Endodermal cell (in vitro differentiated cells): ENCODE results near the gene LMX1B. TPM values are rescaled to one million over a fixed set of nuclear protein-coding genes. Genes with fewer than 3 reads are reported as not detected.

ENCODE experiments used
- DNase-seq: peaks from one replicate; pipeline ENCODE4 v3.0.0-alpha.2; 2017
- H3K27ac ChIP-seq: 2 replicates; pipeline ENCODE4 v1.5.1; 2013; ENCODE audit warnings: mild to moderate bottlenecking, low read depth, low read length, moderate library complexity
- H3K27me3 ChIP-seq: 2 replicates; pipeline ENCODE4 v1.6.1; 2013; ENCODE audit warnings: mild to moderate bottlenecking, low read length, moderate library complexity; ENCODE audit not compliant: insufficient read depth, control insufficient read depth, poor library complexity, severe bottlenecking
- H3K36me3 ChIP-seq: 2 replicates; pipeline ENCODE4 v1.7.0; 2013; ENCODE audit warnings: mild to moderate bottlenecking, low read length, moderate library complexity; ENCODE audit not compliant: control insufficient read depth, insufficient read depth
- H3K4me1 ChIP-seq: one replicate; pipeline ENCODE4 v1.7.0; 2013; ENCODE audit warnings: low read length; ENCODE audit not compliant: control insufficient read depth, insufficient read depth
- H3K4me3 ChIP-seq: 2 replicates; pipeline ENCODE4 v1.5.1; 2013; ENCODE audit warnings: mild to moderate bottlenecking, low read length, moderate library complexity
- H3K9ac ChIP-seq: 2 replicates; pipeline ENCODE4 v1.6.1; 2013; ENCODE audit warnings: mild to moderate bottlenecking, low read length, moderate library complexity; ENCODE audit not compliant: poor library complexity, severe bottlenecking; ENCODE audit errors: extremely low read depth
- H3K9me3 ChIP-seq: 2 replicates; pipeline ENCODE4 v1.6.1; 2013; ENCODE audit warnings: mild to moderate bottlenecking, low read length, moderate library complexity; ENCODE audit not compliant: control insufficient read depth
- H3K27ac Mint-ChIP-seq: 2 replicates; pipeline ENCODE4 v1.8.0; 2020; ENCODE audit warnings: mixed read lengths
- H3K27me3 Mint-ChIP-seq: 2 replicates; pipeline ENCODE4 v1.8.0; 2021; ENCODE audit warnings: mild to moderate bottlenecking, mixed read lengths; ENCODE audit not compliant: insufficient read depth
- H3K36me3 Mint-ChIP-seq: 2 replicates; pipeline ENCODE4 v1.8.0; 2020; ENCODE audit warnings: low read depth, mixed read lengths
- H3K4me1 Mint-ChIP-seq: 2 replicates; pipeline ENCODE4 v1.8.0; 2020; ENCODE audit warnings: mixed read lengths
- H3K4me3 Mint-ChIP-seq: 2 replicates; pipeline ENCODE4 v1.8.0; 2020; ENCODE audit warnings: mild to moderate bottlenecking, moderate library complexity, mixed read lengths
- H3K9me3 Mint-ChIP-seq: 2 replicates; pipeline ENCODE4 v1.8.0; 2020; ENCODE audit warnings: mild to moderate bottlenecking, mixed read lengths
- WGBS, 2 experiments: methylation state at CpG; one replicate each; pipeline versions ENCODE4 v1.1.5 to v1.1.7; 2013; ENCODE audit warnings: missing lambda C conversion rate in 2 of 2, mixed read lengths in 1 of 2; ENCODE audit not compliant: insufficient coverage in 1 of 2, insufficient read length in 1 of 2; 5-methylcytosine and 5-hydroxymethylcytosine counted together
- total RNA-seq, 2 donors: library from RNA; stranded (reverse); fragmentation: NEBNext Ultra II Directional in 1 of 2; extraction: Animal tissue kit (Norgen Biotek cat#: 25700) in 1 of 2; gene quantifications; 2 replicates in 1 of 2; 3 replicates in 1 of 2; pipeline ENCODE4 v1.2.1, GENCODE V29; 2021
- TF ChIP-seq, protein P1 (sequence below): fragments of 200-600 bp; sonication (generic); conservative IDR thresholded peaks from 2 replicates; pipeline ENCODE4 v1.5.0; 2021; ENCODE audit warnings: antibody characterized with exemption, mild to moderate bottlenecking

LMX1B gene
- total RNA-seq, 2 donors from 2014 or later: 11.1 to 11.4 TPM

DNA sequence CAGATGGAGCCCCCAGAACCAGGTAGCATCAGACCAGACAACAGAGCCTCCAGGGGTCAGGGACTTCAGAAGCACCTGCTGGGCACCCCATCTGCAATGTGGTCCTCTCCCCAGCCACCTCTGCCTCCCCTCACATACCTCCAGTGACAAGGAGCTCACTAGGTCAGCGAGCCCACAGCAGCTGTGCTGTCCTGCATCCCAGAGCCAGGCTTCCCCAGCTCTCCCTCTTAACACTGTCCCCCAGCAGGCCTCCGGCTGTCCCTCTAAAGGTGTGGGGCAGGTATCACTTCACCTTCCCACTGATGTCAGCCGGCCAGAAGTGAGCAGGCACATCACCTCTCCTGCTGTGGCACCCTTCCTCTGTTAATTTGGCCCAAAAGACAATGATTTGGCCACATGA, 83.6 kb downstream of the LMX1B start:
- peak; percentile 35 for DNase-seq
- Mint-ChIP-seq H3K9me3 (no peaks in the 10 kb centered on the region), H3K27ac (no peak overlapping the region), H3K36me3 (peaks cover 13% of the 10 kb centered on the region), H3K4me1 (no peaks in the 10 kb centered on the region), H3K27me3 (peaks cover 45% of the 10 kb centered on the region), H3K4me3 (no peak overlapping the region)
- no peaks in the 10 kb centered on the region for H3K9me3 ChIP-seq
- no peaks in the 10 kb centered on the region for H3K4me1 ChIP-seq
- 88 to 91% methylated on average over 1 to 3 of the region's 3 CpGs for WGBS, 2 experiments
- no peaks in the 10 kb centered on the region for H3K36me3 ChIP-seq
- TF ChIP-seq, protein P1, sequence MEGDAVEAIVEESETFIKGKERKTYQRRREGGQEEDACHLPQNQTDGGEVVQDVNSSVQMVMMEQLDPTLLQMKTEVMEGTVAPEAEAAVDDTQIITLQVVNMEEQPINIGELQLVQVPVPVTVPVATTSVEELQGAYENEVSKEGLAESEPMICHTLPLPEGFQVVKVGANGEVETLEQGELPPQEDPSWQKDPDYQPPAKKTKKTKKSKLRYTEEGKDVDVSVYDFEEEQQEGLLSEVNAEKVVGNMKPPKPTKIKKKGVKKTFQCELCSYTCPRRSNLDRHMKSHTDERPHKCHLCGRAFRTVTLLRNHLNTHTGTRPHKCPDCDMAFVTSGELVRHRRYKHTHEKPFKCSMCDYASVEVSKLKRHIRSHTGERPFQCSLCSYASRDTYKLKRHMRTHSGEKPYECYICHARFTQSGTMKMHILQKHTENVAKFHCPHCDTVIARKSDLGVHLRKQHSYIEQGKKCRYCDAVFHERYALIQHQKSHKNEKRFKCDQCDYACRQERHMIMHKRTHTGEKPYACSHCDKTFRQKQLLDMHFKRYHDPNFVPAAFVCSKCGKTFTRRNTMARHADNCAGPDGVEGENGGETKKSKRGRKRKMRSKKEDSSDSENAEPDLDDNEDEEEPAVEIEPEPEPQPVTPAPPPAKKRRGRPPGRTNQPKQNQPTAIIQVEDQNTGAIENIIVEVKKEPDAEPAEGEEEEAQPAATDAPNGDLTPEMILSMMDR: no peak
- no peaks in the 10 kb centered on the region for H3K27me3 ChIP-seq
- H3K27ac ChIP-seq: no peak overlapping the region
- H3K4me3 ChIP-seq: no peak overlapping the region
- H3K9ac ChIP-seq: no peak overlapping the region

DNA sequence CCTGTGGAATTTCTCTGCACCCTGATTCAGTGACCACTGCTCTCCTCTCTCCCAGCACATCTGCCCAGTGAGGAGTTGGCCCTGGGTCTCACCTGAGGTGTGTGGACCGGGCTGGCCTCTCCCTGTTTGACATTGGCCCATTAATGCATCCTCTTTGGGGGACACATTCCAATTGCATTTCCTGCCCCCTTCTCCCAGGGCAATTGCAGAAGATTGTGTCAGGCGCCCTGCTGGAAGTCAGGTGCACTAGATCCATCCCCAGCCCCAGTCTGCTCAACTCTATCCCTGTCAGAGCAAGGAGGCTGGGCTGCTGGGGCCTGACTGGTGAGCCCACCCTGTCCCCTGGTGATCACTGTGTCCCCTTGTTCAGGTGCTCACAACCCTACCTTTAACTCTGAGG, 84.5 kb downstream of the LMX1B start:
- H3K4me3 ChIP-seq: no peak overlapping the region
- peaks cover 8% of the 10 kb centered on the region for H3K4me1 ChIP-seq
- Mint-ChIP-seq H3K27me3 (peaks cover 49% of the 10 kb centered on the region), H3K4me1 (peaks cover 7% of the 10 kb centered on the region), H3K4me3 (no peak overlapping the region), H3K36me3 (peaks cover 7% of the 10 kb centered on the region), H3K9me3 (no peaks in the 10 kb centered on the region), H3K27ac (no peak overlapping the region)
- no peak overlapping the region for H3K9ac ChIP-seq
- no peaks in the 10 kb centered on the region for H3K27me3 ChIP-seq
- no peaks in the 10 kb centered on the region for H3K9me3 ChIP-seq
- H3K27ac ChIP-seq: no peak overlapping the region
- TF ChIP-seq, protein P1: no peak
- peak; percentile 36 for DNase-seq
- no peaks in the 10 kb centered on the region for H3K36me3 ChIP-seq
- WGBS, 2 experiments: 86 to 94% methylated on average over 2 of the region's 2 CpGs

DNA sequence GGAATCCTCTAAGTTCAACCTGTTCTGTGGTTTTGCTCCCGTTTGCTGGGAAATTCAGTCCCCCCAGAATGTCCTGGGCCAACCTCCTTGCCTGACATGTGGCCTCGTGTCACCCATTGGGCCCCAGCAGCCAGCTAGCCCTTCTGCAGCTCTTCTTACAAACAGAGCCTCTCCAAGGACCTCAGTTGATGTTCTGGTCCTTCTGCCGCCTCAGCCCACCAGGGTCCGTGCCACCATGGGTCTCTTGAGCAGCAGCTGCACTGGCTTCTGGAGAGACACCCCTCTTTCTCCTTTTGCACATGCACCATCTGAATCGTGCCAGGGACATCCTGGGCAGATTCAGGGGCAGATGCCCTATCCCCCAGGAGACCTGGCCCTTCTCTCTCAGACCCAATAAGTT, 85.0 kb downstream of the LMX1B start:
- peaks cover 5% of the 10 kb centered on the region for H3K27me3 ChIP-seq
- WGBS, 2 experiments: 86 to 92% methylated on average over 5 of the region's 5 CpGs

More for the DNA sequence above, 85.0 kb downstream of the LMX1B start:
- Mint-ChIP-seq H3K4me1 (peaks cover 7% of the 10 kb centered on the region), H3K27me3 (peaks cover 54% of the 10 kb centered on the region), H3K9me3 (no peaks in the 10 kb centered on the region), H3K4me3 (no peak overlapping the region), H3K36me3 (peaks cover 7% of the 10 kb centered on the region), H3K27ac (no peak overlapping the region)
- Histone ChIP-seq H3K27ac (no peak overlapping the region), H3K9me3 (no peaks in the 10 kb centered on the region), H3K4me3 (no peak overlapping the region), H3K36me3 (no peaks in the 10 kb centered on the region), H3K9ac (no peak overlapping the region), H3K4me1 (peaks cover 13% of the 10 kb centered on the region)
- TF ChIP-seq, protein P1: no peak
- DNase-seq: peak; percentile 26
